Ascending aorta (tissue), 2 donors: ENCODE data around the gene ADD3. TPM values are rescaled to one million over a fixed set of nuclear protein-coding genes. Genes with fewer than 3 reads are reported as not detected.

ENCODE experiments used
- DNase-seq, 2 donors: peaks; one replicate each; pipeline ENCODE4 v3.0.0-alpha.2; 2019; ENCODE audit warnings: low spot score in 2 of 2
- H3K27ac ChIP-seq, 2 donors: fragments of 200-600 bp; sonication (generic); one replicate each; pipeline ENCODE4 v1.5.1; 2016 to 2017; ENCODE audit warnings: mild to moderate bottlenecking in 1 of 2
- H3K27me3 ChIP-seq: fragments of 200-600 bp; sonication (generic); one replicate; pipeline ENCODE4 v1.5.1; 2017
- H3K36me3 ChIP-seq, 2 donors: fragments of 200-600 bp; sonication (generic); one replicate each; pipeline ENCODE4 v1.5.1; 2016
- H3K4me1 ChIP-seq, 2 donors: fragments of 200-600 bp; sonication (generic); one replicate each; pipeline ENCODE4 v1.5.1; 2016 to 2017; ENCODE audit warnings: mild to moderate bottlenecking in 1 of 2
- H3K4me3 ChIP-seq, 2 donors: fragments of 200-600 bp; sonication (generic); one replicate each; pipeline ENCODE4 v1.5.1; 2016 to 2017; ENCODE audit warnings: mild to moderate bottlenecking in 1 of 2
- H3K9me3 ChIP-seq, 2 donors: fragments of 200-600 bp; sonication (generic); one replicate each; pipeline ENCODE4 v1.5.1; 2016
- CTCF ChIP-seq, 3 experiments: fragments of 200-600 bp in 2 of 3; fragments of 450-650 bp in 1 of 3; sonication (generic) in 2 of 3; IDR thresholded peaks; one replicate each; pipeline ENCODE4 v1.5.1; 2016 to 2019; ENCODE audit warnings: antibody characterized with exemption in 3 of 3, mild to moderate bottlenecking in 1 of 3, moderate library complexity in 1 of 3
- intact Hi-C: fragments of 100-400 bp; cut with DNase I; formaldehyde crosslinking; loops from one replicate; pipeline ENCODE4 v1.15.1; 2023
- total RNA-seq: library from RNA; depleted of rRNA; stranded (reverse); fragments of >200 nt; gene quantifications from one replicate; pipeline ENCODE4 v1.1.0, GENCODE V29; 2016

The ADD3 gene
- total RNA-seq, 1 donor from 2014 or later = 93.0 TPM

DNA sequence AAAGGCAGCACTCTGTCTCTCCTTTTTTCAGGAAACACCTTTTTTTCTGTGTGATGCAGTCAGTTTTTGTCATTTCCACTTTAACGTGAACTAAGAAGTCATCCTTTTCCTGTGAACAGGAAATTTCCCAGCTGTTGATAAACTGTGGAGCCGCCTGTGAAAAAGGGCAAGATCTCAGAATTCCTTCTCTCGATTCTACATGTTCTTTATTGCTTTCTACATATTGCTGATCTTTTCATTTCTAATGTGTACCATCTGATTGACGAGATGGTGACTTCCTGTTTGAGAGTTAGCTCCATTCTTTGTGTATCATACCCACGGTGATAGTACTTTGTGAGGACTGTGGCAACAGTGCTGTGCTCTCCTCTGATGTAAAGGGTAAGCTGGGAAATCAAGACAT lies 50.4 kb downstream of the ADD3 start:
- no peak overlapping the region for H3K4me3 ChIP-seq
- intact Hi-C loops = no loop called here
- DNase-seq = no peak
- no peaks in the 10 kb centered on the region for H3K27me3 ChIP-seq
- no peaks in the 10 kb centered on the region for H3K36me3 ChIP-seq
- no peaks in the 10 kb centered on the region for H3K9me3 ChIP-seq
- H3K4me1 ChIP-seq = peaks cover 0 to 25% of the 10 kb centered on the region in 2 donors
- no peak overlapping the region for H3K27ac ChIP-seq
- TF ChIP-seq CTCF (IDR thresholded peaks at IDR 0.05) = no peak

DNA sequence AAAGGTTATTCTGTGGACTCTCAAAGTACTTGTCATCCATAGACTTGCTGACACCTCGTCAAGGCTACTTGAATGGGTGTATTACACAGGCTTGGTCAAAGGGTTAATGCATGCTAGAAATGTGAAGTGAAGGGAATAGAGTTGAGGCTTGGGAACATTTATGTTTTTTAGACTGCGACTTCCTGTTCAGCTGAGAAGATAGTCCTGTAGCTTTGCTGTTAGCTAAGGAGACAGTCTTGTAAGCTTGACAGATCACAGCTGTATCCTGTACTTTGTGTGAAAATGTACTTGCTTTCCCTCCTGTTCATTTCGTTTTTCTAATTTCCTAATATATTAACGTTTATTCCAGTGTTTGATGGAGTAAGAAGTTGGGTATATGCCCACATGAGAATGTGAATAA lies 52.1 kb downstream of the ADD3 start:
- H3K4me1 ChIP-seq = peaks cover 0 to 23% of the 10 kb centered on the region in 2 donors
- TF ChIP-seq CTCF (IDR thresholded peaks at IDR 0.05) = no peak
- H3K27ac ChIP-seq = no peak overlapping the region
- H3K36me3 ChIP-seq = no peaks in the 10 kb centered on the region
- no peaks in the 10 kb centered on the region for H3K27me3 ChIP-seq
- H3K9me3 ChIP-seq = no peaks in the 10 kb centered on the region
- DNase-seq = no peak
- intact Hi-C loops = no loop called here
- H3K4me3 ChIP-seq = no peak overlapping the region

DNA sequence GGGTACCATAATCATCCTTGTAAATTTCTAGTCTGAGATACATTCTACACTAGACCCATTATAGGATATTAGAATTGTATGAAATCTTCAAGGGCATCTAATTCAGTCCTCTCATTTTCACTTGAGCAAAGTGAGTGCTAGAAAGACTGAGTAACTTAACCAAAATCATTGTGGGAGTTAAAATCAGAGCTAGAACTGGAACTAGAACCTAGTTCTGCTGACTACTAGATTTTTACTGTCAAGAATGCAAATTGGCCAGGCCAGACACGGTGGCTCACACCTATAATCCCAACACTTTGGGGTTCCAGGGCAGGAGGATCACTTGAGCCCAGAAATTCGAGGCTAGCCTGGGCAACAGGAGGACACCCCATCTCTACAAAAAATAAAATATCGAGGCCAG lies 53.9 kb downstream of the ADD3 start:
- H3K27me3 ChIP-seq = no peaks in the 10 kb centered on the region
- no peak overlapping the region for H3K27ac ChIP-seq
- no peak for DNase-seq
- no peaks in the 10 kb centered on the region for H3K9me3 ChIP-seq
- intact Hi-C loops = no loop called here
- TF ChIP-seq CTCF (IDR thresholded peaks at IDR 0.05) = no peak
- H3K4me3 ChIP-seq = no peak overlapping the region
- H3K4me1 ChIP-seq = peaks cover 0 to 15% of the 10 kb centered on the region in 2 donors
- H3K36me3 ChIP-seq = no peaks in the 10 kb centered on the region

DNA sequence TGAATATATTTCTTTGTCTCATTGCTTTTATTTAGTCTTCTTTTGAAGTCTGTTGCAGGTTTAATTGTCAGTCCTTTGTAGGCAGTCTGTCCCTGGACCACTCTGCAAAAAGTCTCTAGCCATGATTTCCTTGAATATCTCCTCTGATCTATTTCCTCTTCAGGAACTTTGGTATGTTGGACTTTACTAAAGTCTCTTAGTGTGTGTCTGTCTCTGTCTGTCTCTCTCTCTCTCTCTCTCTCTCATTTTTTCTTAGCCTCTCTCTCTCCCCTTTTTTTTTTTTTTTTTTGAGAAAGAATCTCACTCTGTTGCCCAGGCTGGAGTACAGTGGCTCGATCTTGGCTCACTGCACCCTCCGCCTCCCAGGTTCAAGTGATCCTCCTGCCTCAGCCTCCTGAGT lies 57.5 kb downstream of the ADD3 start:
- Histone ChIP-seq H3K4me1 (peaks cover 0 to 13% of the 10 kb centered on the region in 2 donors), H3K27me3 (no peaks in the 10 kb centered on the region), H3K9me3 (no peaks in the 10 kb centered on the region), H3K4me3 (no peak overlapping the region), H3K27ac (no peak overlapping the region), H3K36me3 (no peaks in the 10 kb centered on the region)
- no peak for DNase-seq
- intact Hi-C loops = no loop called here
- TF ChIP-seq CTCF (IDR thresholded peaks at IDR 0.05) = no peak

DNA sequence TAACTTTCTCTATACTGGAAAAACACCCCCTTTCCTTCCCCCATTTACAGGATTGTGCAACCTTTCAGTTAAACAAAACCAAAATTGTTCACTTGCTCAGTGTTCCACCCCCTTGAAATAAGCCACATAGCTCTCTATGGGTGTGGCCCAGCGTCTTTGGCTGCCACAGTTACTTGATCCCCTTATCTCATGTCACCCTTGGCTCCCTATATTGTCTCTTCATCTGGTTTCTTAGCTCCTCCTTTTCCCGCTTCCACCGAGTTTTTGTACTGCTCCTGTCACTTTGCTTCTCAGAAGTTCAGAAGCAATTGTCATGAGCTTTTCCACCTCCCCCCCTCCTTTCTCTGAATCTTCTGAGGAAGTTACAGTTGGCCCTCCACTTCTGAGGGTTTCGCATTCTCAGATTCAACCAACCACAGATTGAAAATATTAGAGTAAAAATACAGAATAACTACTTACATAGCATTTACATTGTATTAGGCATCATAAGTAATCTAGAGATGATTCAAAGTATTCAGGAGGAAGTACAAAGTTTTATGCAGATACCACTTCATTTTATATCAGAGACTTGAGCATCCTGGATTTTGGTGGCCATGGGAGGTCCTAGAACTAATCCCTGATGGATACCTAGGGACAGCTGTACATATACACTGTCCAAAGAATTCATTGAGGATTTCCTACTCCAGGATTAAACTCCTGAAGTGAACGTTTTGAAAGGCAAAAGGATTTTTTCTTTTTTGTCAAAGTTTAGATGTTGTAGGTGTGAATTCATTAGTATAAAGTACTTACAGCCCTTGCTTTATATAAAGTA lies 60.4 kb downstream of the ADD3 start:
- TF ChIP-seq CTCF (IDR thresholded peaks at IDR 0.05) = no peak
- H3K4me3 ChIP-seq = no peak overlapping the region
- H3K36me3 ChIP-seq = no peaks in the 10 kb centered on the region
- intact Hi-C loops = no loop called here
- H3K9me3 ChIP-seq = no peaks in the 10 kb centered on the region
- DNase-seq = no peak
- peak overlapping the region; percentile 48 to 56 for H3K27ac ChIP-seq
- no peaks in the 10 kb centered on the region for H3K27me3 ChIP-seq
- H3K4me1 ChIP-seq = peaks cover 0 to 13% of the 10 kb centered on the region in 2 donors
